ENCODE data around the gene FAM13A. TPM values are rescaled to one million over a fixed set of nuclear protein-coding genes. Genes with fewer than 3 reads are reported as not detected.

The FAM13A gene
- total and polyA plus RNA-seq, 9 of the 15 experiments (the other 6 are each of a cell fraction or from before 2014, with no cell fraction given): 11.3 to 23.3 (median 14.7) TPM

DNA sequence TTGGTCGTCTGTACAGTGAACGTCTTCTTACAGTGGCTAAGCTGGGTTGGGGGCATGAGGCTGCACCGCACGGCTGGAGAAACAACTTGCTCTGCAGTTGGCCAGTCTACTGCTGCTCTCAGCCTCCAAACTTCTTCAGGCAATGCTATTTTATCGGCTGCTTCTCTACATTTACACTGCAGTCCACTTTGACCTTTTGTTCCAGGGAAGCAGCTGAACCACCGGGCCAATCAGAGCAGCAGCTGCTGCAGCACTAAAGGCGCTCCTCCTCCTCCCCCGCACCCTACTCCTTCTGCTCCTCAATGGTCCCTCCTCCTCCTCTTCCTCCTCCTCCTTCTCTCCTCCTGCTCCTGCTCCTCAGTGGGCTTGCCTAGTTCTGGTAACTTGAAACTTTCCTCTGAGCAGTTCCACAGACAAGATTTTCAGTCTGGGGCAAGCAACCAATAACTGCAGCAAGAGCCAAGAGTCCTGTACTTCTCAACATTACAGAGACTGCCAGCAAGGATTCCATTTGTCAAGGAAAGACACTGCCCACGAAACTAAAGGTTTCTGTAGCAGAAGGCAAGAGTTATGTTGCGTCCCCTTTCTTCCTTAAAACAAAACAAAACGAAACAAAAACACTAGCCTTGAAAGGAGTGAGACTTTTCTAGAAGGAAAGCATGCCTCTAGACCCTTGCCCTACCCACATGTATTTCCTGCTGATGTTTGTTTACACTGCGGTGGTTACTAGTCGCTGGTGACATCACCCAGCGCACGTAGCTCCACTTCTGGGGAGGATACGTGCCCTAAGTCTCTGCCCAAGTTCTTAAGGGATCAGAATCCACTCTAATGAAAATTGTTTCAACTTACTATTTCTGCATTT lies 233.7 kb downstream of the FAM13A start (continued):
- TF ChIP-seq FOXJ2 (tag; IDR thresholded peaks at IDR 0.05) (peak; percentile 98), ZNF165 (CRISPR knock-in tag; IDR thresholded peaks at IDR 0.05; ENCODE audit: borderline replicate concordance) (no peak), MCM7 (IDR thresholded peaks at IDR 0.05) (no peak), ZFX (CRISPR knock-in tag; IDR thresholded peaks at IDR 0.05) (no peak), SIN3B (IDR thresholded peaks at IDR 0.05; ENCODE audit: low read depth) (no peak), KLF13 (tag; IDR thresholded peaks at IDR 0.05; ENCODE audit: borderline replicate concordance, low read depth) (no peak), ZEB2 (IDR thresholded peaks at IDR 0.05) (peak; percentile 49), ZNF699 (CRISPR knock-in tag; IDR thresholded peaks at IDR 0.05; ENCODE audit: insufficient replicate concordance) (no peak), MYNN (IDR thresholded peaks at IDR 0.05) (peak; percentile 22; the same call in 1 of the 2 replicates), MYNN (CRISPR knock-in tag; IDR thresholded peaks at IDR 0.05) (no peak), ZNF3 (CRISPR knock-in tag; IDR thresholded peaks at IDR 0.05) (no peak), RBM22 (IDR thresholded peaks at IDR 0.05; ENCODE audit: low read depth, low read length, poor library complexity, severe bottlenecking) (no peak)
- TF ChIP-seq, protein P1, sequence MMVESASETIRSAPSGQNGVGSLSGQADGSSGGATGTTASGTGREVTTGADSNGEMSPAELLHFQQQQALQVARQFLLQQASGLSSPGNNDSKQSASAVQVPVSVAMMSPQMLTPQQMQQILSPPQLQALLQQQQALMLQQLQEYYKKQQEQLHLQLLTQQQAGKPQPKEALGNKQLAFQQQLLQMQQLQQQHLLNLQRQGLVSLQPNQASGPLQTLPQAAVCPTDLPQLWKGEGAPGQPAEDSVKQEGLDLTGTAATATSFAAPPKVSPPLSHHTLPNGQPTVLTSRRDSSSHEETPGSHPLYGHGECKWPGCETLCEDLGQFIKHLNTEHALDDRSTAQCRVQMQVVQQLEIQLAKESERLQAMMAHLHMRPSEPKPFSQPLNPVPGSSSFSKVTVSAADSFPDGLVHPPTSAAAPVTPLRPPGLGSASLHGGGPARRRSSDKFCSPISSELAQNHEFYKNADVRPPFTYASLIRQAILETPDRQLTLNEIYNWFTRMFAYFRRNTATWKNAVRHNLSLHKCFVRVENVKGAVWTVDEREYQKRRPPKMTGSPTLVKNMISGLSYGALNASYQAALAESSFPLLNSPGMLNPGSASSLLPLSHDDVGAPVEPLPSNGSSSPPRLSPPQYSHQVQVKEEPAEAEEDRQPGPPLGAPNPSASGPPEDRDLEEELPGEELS (CRISPR knock-in tag; IDR thresholded peaks at IDR 0.05; ENCODE audit: borderline replicate concordance): no peak
- TF ChIP-seq, protein P2, sequence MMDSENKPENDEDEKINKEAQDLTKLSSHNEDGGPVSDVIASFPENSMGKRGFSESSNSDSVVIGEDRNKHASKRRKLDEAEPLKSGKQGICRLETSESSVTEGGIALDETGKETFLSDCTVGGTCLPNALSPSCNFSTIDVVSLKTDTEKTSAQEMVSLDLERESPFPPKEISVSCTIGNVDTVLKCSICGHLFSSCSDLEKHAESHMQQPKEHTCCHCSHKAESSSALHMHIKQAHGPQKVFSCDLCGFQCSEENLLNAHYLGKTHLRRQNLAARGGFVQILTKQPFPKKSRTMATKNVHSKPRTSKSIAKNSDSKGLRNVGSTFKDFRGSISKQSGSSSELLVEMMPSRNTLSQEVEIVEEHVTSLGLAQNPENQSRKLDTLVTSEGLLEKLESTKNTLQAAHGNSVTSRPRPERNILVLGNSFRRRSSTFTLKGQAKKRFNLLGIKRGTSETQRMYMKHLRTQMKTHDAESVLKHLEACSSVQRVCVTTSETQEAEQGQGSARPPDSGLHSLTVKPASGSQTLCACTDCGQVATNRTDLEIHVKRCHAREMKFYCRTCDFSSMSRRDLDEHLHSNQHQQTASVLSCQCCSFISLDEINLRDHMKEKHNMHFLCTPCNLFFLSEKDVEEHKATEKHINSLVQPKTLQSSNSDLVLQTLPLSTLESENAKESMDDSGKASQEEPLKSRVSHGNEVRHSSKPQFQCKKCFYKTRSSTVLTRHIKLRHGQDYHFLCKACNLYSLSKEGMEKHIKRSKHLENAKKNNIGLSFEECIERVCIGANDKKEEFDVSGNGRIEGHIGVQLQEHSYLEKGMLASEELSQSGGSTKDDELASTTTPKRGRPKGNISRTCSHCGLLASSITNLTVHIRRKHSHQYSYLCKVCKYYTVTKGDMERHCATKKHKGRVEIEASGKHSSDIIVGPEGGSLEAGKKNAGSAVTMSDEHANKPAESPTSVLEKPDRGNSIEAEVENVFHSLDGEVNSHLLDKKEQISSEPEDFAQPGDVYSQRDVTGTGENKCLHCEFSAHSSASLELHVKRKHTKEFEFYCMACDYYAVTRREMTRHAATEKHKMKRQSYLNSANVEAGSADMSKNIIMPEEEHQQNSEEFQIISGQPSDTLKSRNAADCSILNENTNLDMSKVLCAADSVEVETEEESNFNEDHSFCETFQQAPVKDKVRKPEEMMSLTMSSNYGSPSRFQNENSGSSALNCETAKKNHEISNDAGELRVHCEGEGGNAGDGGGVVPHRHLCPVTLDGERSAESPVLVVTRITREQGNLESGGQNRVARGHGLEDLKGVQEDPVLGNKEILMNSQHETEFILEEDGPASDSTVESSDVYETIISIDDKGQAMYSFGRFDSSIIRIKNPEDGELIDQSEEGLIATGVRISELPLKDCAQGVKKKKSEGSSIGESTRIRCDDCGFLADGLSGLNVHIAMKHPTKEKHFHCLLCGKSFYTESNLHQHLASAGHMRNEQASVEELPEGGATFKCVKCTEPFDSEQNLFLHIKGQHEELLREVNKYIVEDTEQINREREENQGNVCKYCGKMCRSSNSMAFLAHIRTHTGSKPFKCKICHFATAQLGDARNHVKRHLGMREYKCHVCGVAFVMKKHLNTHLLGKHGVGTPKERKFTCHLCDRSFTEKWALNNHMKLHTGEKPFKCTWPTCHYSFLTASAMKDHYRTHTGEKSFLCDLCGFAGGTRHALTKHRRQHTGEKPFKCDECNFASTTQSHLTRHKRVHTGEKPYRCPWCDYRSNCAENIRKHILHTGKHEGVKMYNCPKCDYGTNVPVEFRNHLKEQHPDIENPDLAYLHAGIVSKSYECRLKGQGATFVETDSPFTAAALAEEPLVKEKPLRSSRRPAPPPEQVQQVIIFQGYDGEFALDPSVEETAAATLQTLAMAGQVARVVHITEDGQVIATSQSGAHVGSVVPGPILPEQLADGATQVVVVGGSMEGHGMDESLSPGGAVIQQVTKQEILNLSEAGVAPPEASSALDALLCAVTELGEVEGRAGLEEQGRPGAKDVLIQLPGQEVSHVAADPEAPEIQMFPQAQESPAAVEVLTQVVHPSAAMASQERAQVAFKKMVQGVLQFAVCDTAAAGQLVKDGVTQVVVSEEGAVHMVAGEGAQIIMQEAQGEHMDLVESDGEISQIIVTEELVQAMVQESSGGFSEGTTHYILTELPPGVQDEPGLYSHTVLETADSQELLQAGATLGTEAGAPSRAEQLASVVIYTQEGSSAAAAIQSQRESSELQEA (IDR thresholded peaks at IDR 0.05; ENCODE audit: low read depth): no peak
- TF ChIP-seq, protein P3, sequence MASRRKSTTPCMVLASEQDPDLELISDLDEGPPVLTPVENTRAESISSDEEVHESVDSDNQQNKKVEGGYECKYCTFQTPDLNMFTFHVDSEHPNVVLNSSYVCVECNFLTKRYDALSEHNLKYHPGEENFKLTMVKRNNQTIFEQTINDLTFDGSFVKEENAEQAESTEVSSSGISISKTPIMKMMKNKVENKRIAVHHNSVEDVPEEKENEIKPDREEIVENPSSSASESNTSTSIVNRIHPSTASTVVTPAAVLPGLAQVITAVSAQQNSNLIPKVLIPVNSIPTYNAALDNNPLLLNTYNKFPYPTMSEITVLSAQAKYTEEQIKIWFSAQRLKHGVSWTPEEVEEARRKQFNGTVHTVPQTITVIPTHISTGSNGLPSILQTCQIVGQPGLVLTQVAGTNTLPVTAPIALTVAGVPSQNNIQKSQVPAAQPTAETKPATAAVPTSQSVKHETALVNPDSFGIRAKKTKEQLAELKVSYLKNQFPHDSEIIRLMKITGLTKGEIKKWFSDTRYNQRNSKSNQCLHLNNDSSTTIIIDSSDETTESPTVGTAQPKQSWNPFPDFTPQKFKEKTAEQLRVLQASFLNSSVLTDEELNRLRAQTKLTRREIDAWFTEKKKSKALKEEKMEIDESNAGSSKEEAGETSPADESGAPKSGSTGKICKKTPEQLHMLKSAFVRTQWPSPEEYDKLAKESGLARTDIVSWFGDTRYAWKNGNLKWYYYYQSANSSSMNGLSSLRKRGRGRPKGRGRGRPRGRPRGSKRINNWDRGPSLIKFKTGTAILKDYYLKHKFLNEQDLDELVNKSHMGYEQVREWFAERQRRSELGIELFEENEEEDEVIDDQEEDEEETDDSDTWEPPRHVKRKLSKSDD (conservative IDR thresholded peaks at IDR 0.05; ENCODE audit: low read length): no peak

All from K562 (cell line).